Measurements from ENCODE around the gene SYMPK.

SYMPK gene

DNA sequence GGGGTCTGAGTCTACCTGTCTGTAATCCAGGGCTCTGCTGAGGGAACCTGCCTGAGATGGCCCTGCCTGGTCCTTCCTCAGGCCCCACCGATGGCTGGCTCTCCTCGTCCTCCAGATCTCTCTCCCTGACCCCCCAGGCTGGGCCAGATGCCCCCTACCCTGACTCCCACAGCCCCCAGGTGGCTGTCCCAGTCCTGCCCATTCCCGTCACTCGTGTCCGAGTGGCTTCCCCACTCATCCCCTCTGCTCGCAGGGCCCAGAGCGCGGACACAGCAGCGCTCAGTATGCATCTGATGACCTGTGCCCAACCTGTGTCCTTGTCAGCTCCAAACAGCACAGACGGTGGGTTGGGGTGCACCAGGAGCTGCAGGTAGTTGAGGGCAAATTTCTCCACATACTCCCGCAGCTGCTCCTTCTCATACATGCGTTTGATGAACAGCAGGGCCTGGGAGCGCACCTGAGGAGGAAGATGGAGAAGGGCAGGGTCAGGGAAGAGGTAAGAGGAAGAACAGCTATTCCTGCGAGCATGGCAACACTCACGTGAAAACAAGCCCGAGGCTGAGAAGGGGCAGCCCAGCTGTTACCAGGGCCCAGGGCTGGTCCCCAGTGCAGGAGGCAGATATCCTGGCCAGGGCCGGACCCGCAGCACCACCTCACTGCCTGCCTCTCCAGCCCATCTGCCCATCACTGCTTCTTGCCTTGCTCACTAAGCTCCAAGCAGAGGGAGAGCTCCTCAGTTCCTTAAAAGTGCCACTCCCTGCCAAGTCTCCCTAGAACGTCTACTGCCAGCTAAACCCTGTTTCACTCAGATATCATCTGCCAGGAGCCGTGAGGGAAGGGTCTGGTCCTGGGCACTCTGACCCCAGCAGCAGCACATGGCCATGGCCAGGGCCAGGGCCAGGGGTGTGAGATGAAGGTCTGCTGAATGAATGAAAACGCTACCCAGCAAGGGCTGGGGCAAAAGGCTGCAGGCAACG is 36.7 kb downstream of the SYMPK start:
- DNase-seq (ENCODE audit: low read depth, low spot score): no peak

DNA sequence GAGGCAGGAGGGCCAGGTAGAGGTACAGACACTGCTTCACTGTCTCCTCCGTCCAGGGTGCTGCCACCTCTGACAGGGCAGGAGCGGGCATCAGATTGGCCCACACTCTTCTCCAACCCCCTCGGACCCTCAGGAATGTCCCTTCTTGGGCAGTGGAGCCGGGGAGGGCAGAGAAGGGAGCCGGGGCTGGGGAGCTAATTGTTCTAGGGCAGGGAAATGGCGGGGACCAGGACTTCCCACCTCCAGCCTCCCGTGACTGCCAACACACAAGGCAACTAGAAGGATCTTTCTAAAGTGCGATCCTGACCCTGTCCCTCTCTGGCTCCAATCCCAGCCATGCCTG is 37.7 kb downstream of the SYMPK start:
- DNase-seq (ENCODE audit: low read depth, low spot score): no peak

DNA sequence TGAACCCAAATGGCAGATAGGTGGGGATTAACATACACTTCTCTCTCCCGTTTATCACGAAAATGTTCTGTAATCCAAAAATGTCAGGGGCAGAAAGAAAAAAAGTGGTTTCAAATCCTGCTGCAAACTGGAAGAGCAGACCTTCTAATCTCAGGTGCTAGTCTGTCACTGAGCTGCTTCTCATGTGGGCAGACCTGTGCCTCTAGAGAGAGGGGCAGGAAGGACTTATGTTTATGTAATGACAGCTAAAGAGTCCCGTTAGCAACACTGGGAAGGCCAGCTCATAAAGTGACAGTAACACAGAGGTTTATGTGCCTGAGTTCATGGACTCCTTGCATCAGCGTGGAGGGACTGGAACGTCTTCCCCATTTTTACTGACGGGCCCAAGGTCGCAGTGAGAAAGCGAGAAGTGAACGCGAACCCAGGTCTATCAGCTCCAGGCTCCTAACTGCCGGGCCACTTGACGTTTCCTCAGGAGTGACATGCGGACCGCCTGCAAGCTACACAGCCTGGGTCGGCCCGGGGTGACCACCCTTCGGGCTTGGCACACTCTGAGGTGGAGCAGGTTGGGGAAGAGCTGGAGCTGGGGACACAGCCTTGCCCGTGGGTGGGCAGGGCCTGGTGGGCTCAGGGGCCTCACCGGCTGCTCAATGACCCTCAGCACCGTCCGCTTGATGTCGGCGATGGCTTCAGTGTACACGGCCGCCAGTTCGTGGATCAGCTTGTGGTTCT is 38.2 kb downstream of the SYMPK start:
- no peak for DNase-seq (ENCODE audit: low read depth, low spot score)

DNA sequence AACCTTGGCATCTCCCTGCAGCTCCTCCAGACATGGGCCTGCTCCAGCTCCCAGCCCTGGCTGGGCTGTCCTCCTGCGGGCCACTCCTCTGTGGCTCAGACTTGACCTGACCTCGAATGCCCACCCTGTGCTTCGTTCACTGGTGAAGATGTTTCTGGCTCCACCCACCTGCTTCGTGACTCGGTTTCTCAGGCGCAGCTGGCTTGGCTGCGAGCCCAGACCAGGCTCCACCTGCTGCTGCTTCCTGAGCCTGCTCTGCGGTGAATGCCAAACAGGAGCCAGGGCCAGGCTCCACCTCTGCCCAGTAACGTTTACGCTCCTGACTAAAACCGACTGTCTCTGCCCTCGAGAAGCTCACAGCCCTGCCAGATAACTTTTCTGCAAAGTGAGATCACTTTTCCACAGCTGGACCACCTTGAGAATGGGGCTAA is 38.9 kb downstream of the SYMPK start:
- no peak for DNase-seq (ENCODE audit: low read depth, low spot score)

DNA sequence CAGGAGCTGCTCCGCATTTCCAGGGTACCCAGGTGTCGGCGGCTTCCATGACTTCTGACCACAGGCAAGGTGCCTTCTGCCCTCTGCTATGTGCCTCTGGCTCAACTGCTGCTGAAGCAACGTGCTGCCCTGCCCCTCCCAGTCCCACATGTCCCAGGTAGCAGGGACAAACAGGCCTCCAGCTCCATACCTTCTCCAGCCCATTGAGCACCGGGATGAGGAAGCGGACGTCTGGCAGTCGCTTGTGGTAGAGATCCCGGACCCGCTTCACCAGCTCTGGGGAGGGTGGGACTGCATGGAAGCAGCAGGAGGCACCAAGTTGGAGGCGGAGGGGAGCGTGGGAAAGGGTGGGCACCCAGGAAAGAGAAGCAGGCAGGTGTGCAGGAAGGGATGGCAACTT is 39.8 kb downstream of the SYMPK start:
- DNase-seq (ENCODE audit: low read depth, low spot score): no peak

DNA sequence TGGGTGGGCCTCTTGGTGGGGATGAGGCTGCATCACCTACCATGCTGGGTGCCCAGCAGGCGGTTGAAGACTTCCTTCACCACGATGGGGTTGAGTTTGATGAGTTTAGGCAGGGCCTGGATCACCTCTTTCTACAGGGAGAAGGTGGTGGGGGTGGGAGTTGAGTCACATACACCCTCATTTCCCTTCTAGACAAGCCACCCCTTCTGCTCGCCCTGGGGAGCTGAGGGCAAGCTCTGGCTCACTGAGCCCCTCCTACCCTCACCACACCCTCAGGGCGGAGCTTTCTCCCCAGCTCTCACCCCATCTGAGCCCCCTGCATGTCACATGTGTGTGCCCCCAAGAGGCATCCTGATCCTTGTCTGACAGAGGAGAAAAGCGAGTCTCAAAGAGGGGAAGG is 40.2 kb downstream of the SYMPK start:
- DNase-seq (ENCODE audit: low read depth, low spot score): no peak

DNA sequence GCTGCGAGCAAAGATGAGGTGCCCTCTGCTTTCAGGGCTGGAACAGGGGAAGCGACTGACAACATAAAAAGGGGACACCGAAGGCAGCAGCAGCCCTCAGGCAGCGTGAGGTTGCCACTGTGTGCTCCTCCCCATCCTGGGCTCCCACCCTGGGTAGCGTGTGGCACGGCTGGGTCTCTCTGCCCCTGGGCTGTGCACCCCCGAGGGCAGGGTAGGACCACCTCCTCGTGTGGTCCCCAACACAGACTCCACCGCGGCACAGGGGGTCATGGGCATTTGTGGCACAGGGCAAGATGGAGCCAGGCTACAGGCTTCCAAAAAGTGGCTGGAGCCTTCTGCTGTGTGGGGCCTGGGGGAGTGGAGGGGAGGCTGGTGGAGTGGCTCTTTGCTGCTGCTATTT is 41.4 kb downstream of the SYMPK start:
- DNase-seq (ENCODE audit: low read depth, low spot score): no peak

DNA sequence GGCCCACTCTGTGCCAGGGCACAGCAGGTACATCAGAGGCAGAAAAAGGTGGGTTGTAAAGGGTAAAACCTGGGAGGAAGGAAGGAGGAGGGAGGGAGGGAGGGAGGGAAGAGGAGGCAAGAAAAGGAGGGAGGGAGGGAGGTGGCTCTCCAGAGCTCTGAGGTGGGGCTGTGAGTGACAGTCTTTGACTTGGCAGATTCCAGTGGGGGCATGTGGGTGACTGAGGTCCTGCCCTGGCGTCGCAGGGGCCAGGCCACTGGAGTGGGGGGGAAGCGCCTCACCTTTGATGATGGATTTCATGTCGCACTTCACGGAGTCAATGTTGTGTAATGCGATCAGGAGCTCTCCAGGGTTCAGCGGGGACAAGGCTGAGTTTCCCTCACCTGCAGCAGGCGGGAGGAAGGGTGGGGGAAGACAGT is 41.8 kb downstream of the SYMPK start:
- no peak for DNase-seq (ENCODE audit: low read depth, low spot score)

DNA sequence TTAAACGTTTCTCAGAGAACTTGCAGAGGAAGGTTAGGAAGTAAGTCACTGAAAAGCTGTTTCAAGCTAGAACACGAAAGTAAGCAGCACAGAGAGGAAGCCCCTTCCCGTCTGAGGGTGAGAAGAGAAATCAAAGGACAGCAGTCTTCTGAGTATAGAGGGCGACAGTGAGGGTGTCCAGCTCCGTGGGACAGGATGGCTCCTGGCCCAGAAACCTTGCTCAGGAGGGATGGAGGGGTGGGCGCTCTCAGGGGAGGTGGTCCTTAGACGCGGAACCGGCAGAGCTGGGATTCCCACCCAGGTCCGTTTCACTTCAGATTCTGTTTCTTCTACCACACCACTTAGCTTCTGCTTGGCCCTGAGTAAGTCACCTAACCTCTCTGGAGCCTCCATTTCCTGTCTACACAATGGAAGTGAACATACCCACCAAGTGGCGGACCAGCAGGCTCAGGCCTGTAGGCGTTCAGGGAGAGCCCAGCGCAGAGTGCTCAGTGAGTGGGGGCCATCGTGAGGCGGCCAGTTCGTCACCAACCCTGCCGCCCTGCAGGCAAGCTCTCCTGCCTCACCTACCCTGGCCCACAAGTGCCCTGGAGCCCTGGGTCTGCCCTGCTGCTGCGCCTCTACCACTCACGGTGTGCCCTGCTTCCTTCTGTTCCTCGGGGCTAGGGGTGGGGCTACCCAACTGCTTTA is 42.4 kb downstream of the SYMPK start:
- no peak for DNase-seq (ENCODE audit: low read depth, low spot score)

DNA sequence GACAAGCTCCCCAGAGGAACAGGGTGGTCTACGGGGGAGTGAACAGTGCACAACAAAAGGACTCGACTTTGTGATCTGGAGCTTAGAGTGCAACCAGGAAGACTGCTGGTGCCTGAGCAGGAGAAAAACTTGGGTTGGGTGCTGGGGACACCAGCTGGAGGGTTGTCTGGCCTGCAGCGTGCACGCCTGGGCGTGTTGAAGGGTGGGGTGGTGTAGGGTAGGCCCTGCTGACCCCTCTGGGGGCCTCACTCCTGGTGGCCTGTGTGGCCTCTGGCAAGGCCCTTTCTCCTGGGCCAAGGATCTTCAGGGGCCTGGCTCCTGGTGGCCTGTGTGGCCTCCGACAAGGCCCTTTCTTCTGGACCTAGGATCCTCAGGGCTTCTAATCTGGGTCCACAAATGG is 43.2 kb downstream of the SYMPK start:
- no peak for DNase-seq (ENCODE audit: low read depth, low spot score)

DNA sequence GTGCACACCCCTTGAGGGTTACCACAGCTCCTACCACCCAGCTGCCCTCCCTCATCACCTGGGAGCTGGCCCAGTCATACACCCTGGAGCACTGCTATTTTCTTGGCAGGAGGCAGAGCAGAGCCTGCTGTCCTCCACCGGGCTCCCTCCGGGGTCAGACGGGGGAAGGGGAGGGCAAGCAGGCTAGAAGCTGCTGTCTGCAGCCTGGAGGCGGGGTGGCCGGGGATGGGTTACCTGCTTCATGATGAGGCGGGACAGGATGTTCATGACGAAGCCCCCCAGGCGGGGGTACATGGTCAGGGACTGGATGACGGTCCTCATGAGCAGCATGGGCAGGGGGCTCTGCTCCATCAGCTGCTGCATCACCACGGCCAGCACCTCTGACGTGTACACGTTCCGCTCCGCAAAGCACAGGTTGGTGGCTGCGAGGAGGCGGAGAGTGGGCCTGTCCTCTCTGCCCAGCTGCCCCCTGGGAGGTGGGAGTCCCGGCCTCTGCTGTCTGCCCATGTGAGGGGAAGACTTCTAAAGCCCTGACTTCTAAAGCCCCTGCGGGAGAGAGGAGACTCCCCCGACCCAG is 45.1 kb downstream of the SYMPK start:
- DNase-seq (ENCODE audit: low read depth, low spot score): no peak

DNA sequence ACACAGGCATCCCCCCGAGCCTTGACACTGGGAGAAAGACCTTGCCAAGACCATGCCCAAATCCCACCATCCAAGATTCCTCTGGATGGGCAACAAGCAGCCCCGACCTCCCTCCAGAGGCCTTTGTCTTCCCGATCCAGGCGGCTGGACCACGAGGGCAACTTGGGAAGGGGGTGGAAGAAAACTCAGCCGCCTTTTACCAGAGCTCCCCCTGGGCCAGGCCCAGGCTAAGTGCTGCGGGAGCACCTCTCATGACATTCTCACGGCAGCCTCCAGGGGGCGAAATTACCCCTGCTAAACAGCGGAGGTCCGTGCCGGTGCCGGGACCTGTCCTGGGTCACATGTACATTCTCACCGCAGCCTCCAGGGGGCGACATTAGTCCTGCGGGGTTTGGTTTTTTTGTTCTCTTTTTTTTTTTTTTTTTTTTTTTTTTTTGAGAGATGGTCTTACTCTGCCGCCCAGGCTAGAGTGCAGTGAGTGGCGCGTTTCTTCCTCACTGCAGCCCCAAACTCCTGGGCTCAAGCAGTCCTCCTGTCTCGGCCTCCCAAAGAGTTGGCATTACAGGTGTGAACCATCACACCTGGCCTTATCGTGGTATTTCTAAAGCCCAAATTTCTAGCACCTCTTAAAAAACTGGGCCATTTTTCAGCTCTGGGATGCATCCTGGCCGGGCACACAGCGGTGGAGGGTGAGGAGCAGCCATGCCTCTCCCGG is 45.8 kb downstream of the SYMPK start:
- peak; percentile 87 for DNase-seq (ENCODE audit: low read depth, low spot score)

DNA sequence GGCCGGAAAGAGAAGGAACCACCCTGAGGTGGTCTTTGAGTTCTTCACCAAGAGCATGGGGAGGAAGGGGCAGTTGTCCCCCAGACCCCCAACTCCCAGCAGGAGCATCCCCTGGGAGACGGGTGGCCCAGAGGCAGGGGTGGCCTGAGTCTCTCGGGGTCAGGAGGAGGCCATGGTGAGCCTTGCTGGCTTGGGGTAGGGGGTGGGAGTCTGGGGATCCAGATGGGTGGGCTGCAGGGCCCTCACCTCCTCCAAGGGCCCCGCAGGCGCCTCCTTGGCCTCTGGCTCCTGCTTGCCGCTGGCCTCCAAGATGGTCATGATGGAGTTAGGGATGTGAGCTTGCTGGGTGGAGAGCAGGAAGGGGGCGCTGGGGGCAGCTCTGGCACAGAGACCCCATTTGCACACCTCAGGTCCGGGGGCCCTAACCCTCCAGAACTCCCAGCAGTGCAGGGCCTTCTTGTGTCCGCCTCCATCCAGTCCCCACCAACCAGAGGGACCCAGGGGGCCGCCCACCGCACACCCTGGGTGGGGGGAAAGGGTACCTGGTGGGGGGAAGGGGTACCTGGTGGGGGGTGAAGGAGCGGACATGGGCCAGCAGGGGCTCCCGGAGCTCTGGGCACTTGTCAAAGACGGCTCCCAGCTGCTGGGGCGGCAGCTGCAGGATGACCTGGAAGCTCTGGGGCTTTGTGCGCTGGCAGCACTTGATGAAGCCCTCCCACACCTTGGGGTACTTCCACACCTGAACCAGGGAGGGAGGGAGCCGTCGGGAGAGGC is 46.5 kb downstream of the SYMPK start:
- no peak for DNase-seq (ENCODE audit: low read depth, low spot score)

DNA sequence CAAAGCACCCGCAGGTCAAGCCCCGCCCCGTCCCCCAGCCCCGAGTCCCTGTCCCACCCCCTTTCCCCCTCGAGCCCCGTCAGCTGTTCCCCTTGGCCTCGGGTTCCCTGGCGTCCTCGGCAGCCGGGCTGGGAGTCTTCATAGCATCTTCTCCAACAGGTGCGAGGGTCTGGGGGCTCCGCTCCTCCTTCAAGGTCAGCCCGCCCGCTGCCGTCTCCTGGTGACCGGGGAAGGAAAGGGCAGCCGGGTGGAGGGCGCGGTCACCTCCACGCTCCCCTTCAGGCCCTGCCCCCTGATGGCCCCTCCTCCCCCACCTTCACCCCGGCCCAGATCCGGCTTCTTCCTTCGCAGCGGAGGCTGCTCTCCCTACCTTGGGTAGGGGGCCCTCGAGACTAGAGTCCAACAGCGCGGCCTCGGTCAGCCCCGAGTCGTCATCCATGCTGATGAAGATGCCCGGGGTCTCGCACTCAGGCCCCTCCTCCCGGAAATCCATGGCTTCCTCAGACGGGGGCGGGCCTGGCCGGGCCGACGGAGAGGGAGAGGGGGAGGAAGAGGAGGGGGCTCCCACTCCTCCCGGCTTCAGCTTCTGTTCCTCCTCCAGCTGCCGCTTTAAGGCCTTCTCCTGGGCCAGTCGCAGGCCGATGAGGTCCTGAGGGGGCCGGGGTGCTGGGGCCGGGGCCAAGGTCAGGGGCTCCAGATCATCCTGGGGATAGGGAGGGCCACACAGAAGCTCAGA is 47.3 kb downstream of the SYMPK start:
- no peak for DNase-seq (ENCODE audit: low read depth, low spot score)

DNA sequence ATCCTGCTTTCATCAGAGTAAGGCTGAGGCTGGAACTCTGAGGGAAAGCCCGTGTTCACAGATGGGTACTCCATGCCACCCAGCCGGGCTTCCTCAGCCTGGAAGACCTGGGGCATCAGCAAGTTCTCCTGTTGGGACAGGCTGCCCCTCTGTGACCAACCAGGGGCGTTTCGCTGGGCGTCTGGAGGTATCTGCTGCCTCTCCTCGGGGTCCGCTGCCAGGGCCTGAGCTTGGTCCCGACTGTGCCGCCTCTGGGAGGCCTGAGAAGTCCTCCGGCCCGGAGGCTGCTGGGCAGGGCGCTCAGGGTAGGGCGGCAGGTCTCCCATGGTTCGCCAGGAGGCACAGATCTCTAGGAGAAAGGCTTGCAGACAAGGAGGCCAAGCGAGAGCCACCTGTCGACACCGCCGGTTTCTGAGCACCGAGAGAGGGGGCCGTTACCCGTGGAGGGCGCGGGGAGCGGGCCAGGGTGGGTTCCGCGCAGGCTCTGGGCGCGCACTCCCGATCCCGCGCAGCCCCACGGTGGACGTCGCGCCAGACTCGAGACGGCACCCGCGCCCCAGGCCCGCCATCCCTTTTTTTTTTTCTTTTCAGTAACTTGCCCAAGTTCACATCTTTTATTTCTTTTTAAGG is 48.0 kb downstream of the SYMPK start, which contains the start of gene RSPH6A:
RSPH6A (minus strand) TSS at position 458 of the 630 bp plus-strand sequence; CDS start at position 326, 132 bp downstream.
- DNase-seq (ENCODE audit: low read depth, low spot score): no peak

DNA sequence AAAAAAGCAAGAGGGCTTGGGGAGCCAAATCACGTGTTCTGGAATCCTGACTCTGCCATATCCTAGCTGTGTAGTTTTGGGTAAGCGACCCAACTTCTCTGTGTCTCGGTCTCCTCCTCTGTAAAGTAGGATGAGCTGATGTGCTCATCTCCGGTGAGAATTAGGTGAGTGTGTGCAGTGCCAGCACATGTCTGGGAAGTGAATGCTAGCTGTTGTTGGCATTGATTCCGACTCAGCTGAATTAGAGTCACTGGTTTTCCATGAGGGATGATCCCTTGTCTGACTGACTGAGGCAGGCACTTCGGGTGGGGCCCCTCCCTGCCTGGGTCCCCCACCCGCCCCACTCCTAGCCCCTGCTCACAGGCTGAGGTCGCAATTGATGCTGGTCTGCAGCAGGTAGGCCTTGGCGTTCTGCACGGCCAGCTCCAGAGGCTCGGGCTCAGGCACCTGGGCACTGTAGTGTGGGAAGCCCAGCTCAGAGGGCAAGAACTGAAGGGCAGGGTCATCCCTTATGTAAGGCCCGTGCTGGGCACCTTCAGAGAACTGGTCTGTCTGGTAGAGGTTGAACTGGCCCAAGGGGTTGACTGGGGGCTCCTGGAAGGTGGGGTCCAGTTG is 48.7 kb downstream of the SYMPK start:
- no peak for DNase-seq (ENCODE audit: low read depth, low spot score)

DNA sequence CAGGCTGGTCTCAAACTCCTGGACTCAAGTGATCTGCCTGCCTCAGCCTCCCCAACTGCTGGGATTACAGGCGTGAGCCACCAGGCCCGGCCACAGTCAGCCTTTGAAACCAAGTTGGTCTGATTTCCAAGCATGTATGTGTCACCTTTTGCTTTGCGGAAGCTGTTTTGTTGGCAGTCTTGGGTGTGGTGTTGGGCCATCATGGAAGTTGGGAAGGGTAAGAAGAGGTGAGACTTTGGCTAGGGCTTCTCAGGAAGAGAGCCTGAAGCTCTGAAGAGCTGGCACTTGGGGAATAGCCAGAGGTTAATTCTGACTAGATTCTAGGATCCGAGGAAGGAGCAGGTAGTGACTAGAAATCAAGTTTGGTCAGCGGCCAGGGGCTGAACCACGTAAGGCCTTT is 50.6 kb downstream of the SYMPK start:
- DNase-seq (ENCODE audit: low read depth, low spot score): no peak

DNA sequence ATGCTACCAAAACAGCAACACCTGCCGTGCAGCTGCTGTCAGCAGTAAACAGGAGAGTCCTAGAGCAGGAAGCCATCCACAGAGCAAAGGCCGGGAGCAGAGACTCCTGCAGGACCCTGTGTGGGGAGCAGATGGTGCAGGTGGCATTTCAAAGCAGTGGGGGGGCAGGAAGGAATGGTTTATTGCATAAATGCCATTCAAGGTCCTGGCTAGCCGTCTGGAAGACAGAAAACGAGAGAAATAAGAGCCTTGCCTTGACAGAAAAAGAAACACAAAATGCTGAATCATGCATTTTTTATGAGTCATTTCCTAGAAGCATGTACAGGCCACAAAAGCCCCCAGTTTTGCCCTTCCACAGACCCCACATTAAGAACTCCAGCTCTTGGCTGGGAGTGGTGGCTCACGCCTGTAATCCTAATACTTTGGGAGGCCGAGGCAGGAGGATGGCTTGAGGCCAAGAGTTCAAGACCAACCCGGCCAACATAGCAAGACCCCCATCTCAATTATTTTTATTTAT is 53.2 kb downstream of the SYMPK start:
- DNase-seq (ENCODE audit: low read depth, low spot score): peak; percentile 40

DNA sequence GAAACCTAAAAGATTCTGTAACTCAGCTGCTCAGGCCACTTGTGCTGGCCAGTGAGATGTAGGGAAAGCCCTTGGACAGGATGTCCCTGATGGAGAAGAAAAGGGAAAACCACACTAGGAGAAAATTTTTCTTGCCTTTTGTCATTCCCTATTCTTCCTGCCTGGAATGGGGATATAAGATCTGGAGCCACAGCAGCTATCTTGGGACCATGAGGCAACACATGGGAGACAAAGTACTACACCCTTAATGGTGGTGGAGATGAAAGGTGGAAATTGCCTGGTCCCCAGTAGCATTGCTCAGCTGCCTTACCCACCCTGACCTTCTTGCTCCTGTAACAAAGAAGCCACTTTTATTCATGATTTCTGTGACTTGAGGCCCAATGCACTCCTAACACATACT is 57.2 kb downstream of the SYMPK start:
- no peak for DNase-seq (ENCODE audit: low read depth, low spot score)

All from smooth muscle cell of the brain vasculature (primary cell).